Upper lobe of left lung (tissue), 6 donors: ENCODE data around the gene TREM2. TPM values are rescaled to one million over a fixed set of nuclear protein-coding genes. Genes with fewer than 3 reads are reported as not detected.

Experiments
- ATAC-seq, 2 donors: fragments of 200-7000 bp; cut with Tn5 transposase; one replicate each; pipeline ENCODE4 v1.9.1; 2022; ENCODE audit warnings: mild to moderate bottlenecking in 2 of 2, moderate library complexity in 2 of 2; ENCODE audit not compliant: low FRiP score in 2 of 2
- DNase-seq, 2 donors: peaks; one replicate each; pipeline ENCODE4 v3.0.0-alpha.2; 2019 to 2020
- H3K27ac ChIP-seq, 4 donors: fragments of 200-600 bp; sonication (generic); one replicate each; pipeline ENCODE4 v1.5.1; 2016 to 2019
- H3K27me3 ChIP-seq, 4 donors: fragments of 200-600 bp; sonication (generic); one replicate each; pipeline ENCODE4 v1.5.1; 2017 to 2019
- H3K36me3 ChIP-seq, 4 donors: fragments of 200-600 bp; sonication (generic); one replicate each; pipeline ENCODE4 v1.5.1; 2016 to 2019
- H3K4me1 ChIP-seq, 4 donors: fragments of 200-600 bp; sonication (generic); one replicate each; pipeline ENCODE4 v1.5.1; 2018 to 2019
- H3K4me3 ChIP-seq, 4 donors: fragments of 200-600 bp; sonication (generic); one replicate each; pipeline ENCODE4 v1.5.1; 2017 to 2019; ENCODE audit warnings: mild to moderate bottlenecking in 2 of 4, moderate library complexity in 1 of 4
- H3K9me3 ChIP-seq, 4 donors: fragments of 200-600 bp; sonication (generic); one replicate each; pipeline ENCODE4 v1.5.1; 2018 to 2019
- EP300 ChIP-seq, 4 donors: sonication (generic); formaldehyde crosslinking; IDR thresholded peaks; one replicate each; pipeline ENCODE4 v1.5.1; 2017; ENCODE audit warnings: antibody characterized with exemption in 4 of 4, control low read depth in 2 of 4
- POLR2A ChIP-seq, 4 donors: fragments of 450-650 bp; IDR thresholded peaks; one replicate each; pipeline ENCODE4 v1.5.1; 2016 to 2017; ENCODE audit warnings: antibody characterized with exemption in 4 of 4, mild to moderate bottlenecking in 2 of 4
- POLR2AphosphoS5 ChIP-seq, 2 donors: sonication (generic); formaldehyde crosslinking; IDR thresholded peaks; one replicate each; pipeline ENCODE4 v1.5.1; 2017; ENCODE audit warnings: antibody characterized with exemption in 2 of 2
- WGBS, 2 donors: methylation state at CpG; one replicate each; pipeline ENCODE4 v1.1.5; 2017 to 2018; 5-methylcytosine and 5-hydroxymethylcytosine counted together
- total RNA-seq, 6 donors: library from RNA; depleted of rRNA in 4 of 6; stranded (reverse); fragments of >200 nt in 4 of 6; gene quantifications; one replicate each; pipeline versions ENCODE4 v1.1.0 to v1.2.1, GENCODE V29; 2016 to 2021
- TF ChIP-seq, protein P1 (sequence below), 6 experiments: fragments of 450-650 bp in 4 of 6; fragments of 200-600 bp in 2 of 6; sonication (generic) in 2 of 6; IDR thresholded peaks; one replicate each; pipeline ENCODE4 v1.5.1; 2016 to 2019; ENCODE audit warnings: antibody characterized with exemption in 6 of 6
- donor health status: DM: no; HTN: no; CAD: no; lungs with moderate emphysema.
- donor health status: DM: no; HTN: yes; CAD: no; lungs with severe emphysema.

The TREM2 gene
- 10 to 100 TPM in 5 of 6 donors, 1 to 10 TPM in 1; 6.5 to 66.6 (median 41.0) TPM for total RNA-seq

DNA sequence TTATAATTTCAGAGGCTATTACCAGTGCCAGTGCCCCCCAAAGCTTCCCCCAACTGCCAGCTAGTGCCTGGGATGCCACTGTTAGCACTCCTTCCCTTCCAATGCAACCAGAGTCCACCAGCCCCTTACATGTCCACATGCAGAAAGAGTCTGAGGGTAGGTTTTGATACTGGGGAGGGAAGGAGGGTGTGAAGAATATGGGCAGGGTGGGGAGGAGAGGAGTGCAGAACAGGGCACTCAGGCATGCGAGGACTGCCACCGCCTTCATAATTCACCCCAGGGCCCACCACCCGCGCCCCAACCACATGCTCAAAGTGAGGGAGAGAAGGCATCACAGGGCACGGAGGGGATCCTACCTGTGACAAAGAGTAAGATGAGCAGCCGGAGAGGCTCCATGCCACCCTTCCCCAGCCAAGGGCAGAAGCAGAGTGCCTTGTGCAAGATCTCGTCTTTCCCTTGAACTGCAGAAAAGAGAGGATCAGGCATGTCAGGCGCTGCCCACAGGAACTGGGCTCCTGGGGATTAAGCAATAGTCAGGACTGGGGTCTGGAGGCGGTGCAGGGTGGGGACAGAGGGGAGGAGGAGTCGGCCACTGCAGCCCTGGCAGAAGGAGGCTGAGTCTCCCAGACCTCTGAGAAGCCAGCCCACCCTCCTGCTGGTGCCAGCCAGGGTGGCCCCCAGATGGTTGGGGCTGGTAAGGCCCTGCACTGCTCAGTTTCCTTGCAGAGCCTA is at the start of gene TREM2:
TREM2 (minus strand) TSS at position 430 of the 732 bp plus-strand sequence; CDS start at position 396, 34 bp downstream.
- Histone ChIP-seq H3K27me3 (no peaks in the 10 kb centered on the region), H3K27ac (no peak within 1 kb of the TSS), H3K36me3 (no peaks in the 10 kb centered on the region), H3K4me1 (peaks cover 0 to 6% (median 2%) of the 10 kb centered on the region in 4 donors), H3K4me3 (peak within 1 kb of the TSS in 2 of 4 donors; percentile 14 to 31), H3K9me3 (no peaks in the 10 kb centered on the region)
- WGBS, 2 donors = 63 to 82% methylated on average over 9 to 10 of the region's 10 CpGs
- peak in 1 of 2 donors; percentile 30 for DNase-seq
- ATAC-seq = peak in 1 of 2 donors; percentile 43
- no peak for TF ChIP-seq POLR2A (IDR thresholded peaks at IDR 0.05)
- TF ChIP-seq POLR2AphosphoS5 (IDR thresholded peaks at IDR 0.05) = no peak
- TF ChIP-seq, protein P1, sequence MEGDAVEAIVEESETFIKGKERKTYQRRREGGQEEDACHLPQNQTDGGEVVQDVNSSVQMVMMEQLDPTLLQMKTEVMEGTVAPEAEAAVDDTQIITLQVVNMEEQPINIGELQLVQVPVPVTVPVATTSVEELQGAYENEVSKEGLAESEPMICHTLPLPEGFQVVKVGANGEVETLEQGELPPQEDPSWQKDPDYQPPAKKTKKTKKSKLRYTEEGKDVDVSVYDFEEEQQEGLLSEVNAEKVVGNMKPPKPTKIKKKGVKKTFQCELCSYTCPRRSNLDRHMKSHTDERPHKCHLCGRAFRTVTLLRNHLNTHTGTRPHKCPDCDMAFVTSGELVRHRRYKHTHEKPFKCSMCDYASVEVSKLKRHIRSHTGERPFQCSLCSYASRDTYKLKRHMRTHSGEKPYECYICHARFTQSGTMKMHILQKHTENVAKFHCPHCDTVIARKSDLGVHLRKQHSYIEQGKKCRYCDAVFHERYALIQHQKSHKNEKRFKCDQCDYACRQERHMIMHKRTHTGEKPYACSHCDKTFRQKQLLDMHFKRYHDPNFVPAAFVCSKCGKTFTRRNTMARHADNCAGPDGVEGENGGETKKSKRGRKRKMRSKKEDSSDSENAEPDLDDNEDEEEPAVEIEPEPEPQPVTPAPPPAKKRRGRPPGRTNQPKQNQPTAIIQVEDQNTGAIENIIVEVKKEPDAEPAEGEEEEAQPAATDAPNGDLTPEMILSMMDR (IDR thresholded peaks at IDR 0.05) = no peak
- TF ChIP-seq EP300 (IDR thresholded peaks at IDR 0.05) = no peak

DNA sequence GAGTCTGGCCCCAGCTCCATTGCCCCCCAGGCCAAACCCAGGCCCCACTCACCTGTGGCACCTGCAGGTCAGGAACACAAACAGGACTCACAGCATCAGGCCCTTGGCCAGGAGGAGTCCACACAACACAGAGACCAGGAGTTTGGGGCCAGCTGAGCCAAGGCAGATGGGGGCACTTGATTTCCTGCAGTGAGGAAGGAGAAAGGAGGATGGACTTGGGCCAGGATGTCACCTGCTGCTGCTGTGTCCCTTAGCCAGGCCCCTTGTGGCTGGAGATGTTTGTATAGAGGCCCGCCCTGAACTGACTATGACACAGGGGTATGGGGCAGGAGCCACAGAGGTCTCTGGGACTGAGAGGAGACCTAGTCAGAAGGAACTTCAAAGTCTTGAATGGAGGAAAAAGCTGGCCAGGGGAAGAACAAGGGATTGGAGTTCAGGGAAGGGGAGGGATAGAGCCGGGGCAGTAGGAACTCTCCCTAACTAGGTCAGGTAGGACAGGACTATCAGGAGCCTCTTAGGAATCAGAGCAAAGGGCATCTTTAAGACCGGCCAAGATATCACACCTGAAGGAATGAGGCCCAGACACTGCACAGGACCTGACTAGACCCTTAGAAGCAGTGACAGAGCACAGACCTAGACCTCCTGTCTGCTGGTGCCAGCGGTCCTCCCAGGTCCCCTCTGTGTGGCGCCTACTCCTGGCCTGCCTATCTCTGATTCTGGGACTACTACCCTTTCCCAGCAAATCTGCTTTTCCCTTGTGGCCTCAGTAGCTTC is 46.8 kb upstream of the TREM2 start:
- TF ChIP-seq POLR2A (IDR thresholded peaks at IDR 0.05) (no peak), POLR2AphosphoS5 (IDR thresholded peaks at IDR 0.05) (no peak), EP300 (IDR thresholded peaks at IDR 0.05) (no peak)
- TF ChIP-seq, protein P1 (IDR thresholded peaks at IDR 0.05) = no peak
- H3K4me1 ChIP-seq = no peaks in the 10 kb centered on the region
- no peaks in the 10 kb centered on the region for H3K27me3 ChIP-seq
- no peaks in the 10 kb centered on the region for H3K36me3 ChIP-seq
- H3K9me3 ChIP-seq = peaks cover 0 to 8% (median 4%) of the 10 kb centered on the region in 4 donors
- H3K4me3 ChIP-seq = no peak overlapping the region
- no peak overlapping the region for H3K27ac ChIP-seq
- ATAC-seq (peak; percentile 8 to 69), DNase-seq (no peak)
- WGBS, 2 donors = 85 to 91% methylated on average over 5 of the region's 5 CpGs

DNA sequence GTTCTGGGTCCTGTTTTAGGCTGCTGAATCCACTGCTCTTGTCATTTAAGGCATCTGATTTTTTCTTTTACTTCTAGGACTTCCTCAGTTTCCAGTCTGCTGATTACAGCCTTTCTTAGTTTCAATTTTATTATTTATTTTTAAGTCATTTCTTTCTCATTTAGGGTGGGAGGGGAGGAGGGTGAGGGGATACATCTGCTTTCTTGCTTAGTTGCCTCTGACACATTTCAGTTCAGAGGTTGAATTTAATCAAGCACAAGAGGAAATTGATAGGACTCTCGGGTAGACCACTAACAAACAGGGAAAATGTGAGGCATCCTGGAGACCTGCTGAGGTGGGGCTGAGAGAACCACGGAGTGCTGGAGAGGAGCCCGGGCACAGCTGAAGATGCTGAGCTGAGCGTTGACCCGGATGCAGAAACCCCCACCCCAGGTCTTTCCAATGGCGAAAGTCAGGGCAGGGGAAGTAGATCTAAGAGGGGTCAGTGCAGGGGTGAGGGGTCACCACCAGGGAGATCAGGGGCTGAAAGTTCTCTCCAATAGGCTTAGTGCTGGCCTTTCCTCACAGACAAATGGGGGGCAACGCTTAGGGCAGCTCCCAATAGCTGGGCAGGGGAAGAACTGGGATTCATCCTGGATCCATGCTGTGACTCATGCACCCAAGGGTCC is 45.7 kb upstream of the TREM2 start:
- ATAC-seq (no peak), DNase-seq (no peak)
- H3K4me1 ChIP-seq = no peaks in the 10 kb centered on the region
- no peaks in the 10 kb centered on the region for H3K36me3 ChIP-seq
- TF ChIP-seq, protein P1 (IDR thresholded peaks at IDR 0.05) = no peak
- TF ChIP-seq POLR2A (IDR thresholded peaks at IDR 0.05) (no peak), EP300 (IDR thresholded peaks at IDR 0.05) (no peak), POLR2AphosphoS5 (IDR thresholded peaks at IDR 0.05) (no peak)
- no peak overlapping the region for H3K4me3 ChIP-seq
- 81 to 88% methylated on average over 7 of the region's 7 CpGs for WGBS, 2 donors
- no peaks in the 10 kb centered on the region for H3K27me3 ChIP-seq
- no peaks in the 10 kb centered on the region for H3K9me3 ChIP-seq
- no peak overlapping the region for H3K27ac ChIP-seq

DNA sequence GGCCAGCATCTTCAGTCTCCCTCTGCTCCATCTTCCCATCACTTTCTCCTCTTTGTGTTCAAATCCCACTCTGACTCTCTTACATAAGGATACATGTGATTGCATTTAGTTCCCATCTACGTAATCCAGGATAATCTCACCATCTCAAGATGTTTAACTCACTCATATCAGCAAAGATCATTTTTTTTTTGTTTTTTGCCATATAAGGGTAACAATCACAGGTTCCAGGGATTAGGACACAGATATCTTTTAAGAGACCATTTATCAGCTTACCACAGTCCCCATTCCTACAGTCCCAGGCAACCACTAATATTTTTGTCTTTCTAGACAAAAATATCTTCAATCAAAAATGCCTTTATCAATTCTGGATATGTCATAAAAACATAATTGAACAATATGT is 41.2 kb upstream of the TREM2 start:
- no peak overlapping the region for H3K27ac ChIP-seq
- DNase-seq (no peak), ATAC-seq (no peak)
- H3K9me3 ChIP-seq = no peaks in the 10 kb centered on the region
- TF ChIP-seq EP300 (IDR thresholded peaks at IDR 0.05) = no peak
- no peak for TF ChIP-seq POLR2A (IDR thresholded peaks at IDR 0.05)
- TF ChIP-seq, protein P1 (IDR thresholded peaks at IDR 0.05) = no peak
- TF ChIP-seq POLR2AphosphoS5 (IDR thresholded peaks at IDR 0.05) = no peak
- WGBS, 2 donors = 76 to 78% methylated on average over 1 of the region's 1 CpG
- H3K4me3 ChIP-seq = no peak overlapping the region
- H3K4me1 ChIP-seq = peaks cover 0 to 16% (median 6%) of the 10 kb centered on the region in 4 donors
- no peaks in the 10 kb centered on the region for H3K27me3 ChIP-seq
- no peaks in the 10 kb centered on the region for H3K36me3 ChIP-seq
